Gastroesophageal sphincter (tissue), 4 donors: ENCODE measurements around the gene RPS6KA4. TPM values are rescaled to one million over a fixed set of nuclear protein-coding genes. Genes with fewer than 3 reads are reported as not detected.
A peak's percentile ranks its signal among the peaks of the same experiment; 100 is the strongest.

Experiments
- ATAC-seq: fragments of 150-250 bp; one replicate; pipeline ENCODE4 v1.9.1; 2016; ENCODE audit warnings: mild to moderate bottlenecking, moderate library complexity
- H3K27ac ChIP-seq, 4 donors: fragments of 200-600 bp; sonication (generic) in 3 of 4; 1 replicate in 3 of 4; 2 replicates in 1 of 4; pipeline ENCODE4 v1.5.1; 2016 to 2019
- H3K27me3 ChIP-seq: fragments of 200-600 bp; sonication (generic); one replicate; pipeline ENCODE4 v1.5.1; 2019
- H3K36me3 ChIP-seq, 2 donors: fragments of 200-600 bp; sonication (generic); one replicate each; pipeline ENCODE4 v1.5.1; 2019; ENCODE audit warnings: control low read depth in 1 of 2
- H3K4me1 ChIP-seq, 3 donors: fragments of 200-600 bp; sonication (generic); 1 replicate in 2 of 3; 2 replicates in 1 of 3; pipeline ENCODE4 v1.5.1; 2016 to 2019; ENCODE audit warnings: control low read depth in 2 of 3
- H3K4me3 ChIP-seq, 2 donors: fragments of 200-600 bp; sonication (generic); one replicate each; pipeline ENCODE4 v1.5.1; 2019; ENCODE audit warnings: mild to moderate bottlenecking in 1 of 2, moderate library complexity in 1 of 2
- H3K9me3 ChIP-seq, 3 donors: fragments of 200-600 bp; sonication (generic); one replicate each; pipeline ENCODE4 v1.5.1; 2017 to 2019; ENCODE audit warnings: control low read depth in 2 of 3
- EP300 ChIP-seq: sonication (generic); formaldehyde crosslinking; IDR thresholded peaks from one replicate; pipeline ENCODE4 v1.6.1; 2017; ENCODE audit warnings: antibody characterized with exemption, mild to moderate bottlenecking
- POLR2A ChIP-seq, 2 donors: fragments of 450-650 bp; IDR thresholded peaks; one replicate each; pipeline ENCODE4 v1.6.1; 2017; ENCODE audit warnings: antibody characterized with exemption in 2 of 2, mild to moderate bottlenecking in 2 of 2, moderate library complexity in 1 of 2
- POLR2AphosphoS5 ChIP-seq: sonication (generic); formaldehyde crosslinking; IDR thresholded peaks from one replicate; pipeline ENCODE4 v1.6.1; 2017; ENCODE audit warnings: antibody characterized with exemption
- WGBS, 2 donors: methylation state at CpG; one replicate each; pipeline ENCODE4 v1.1.5; 2018; ENCODE audit warnings: low coverage in 1 of 2; 5-methylcytosine and 5-hydroxymethylcytosine counted together
- total RNA-seq, 4 donors: library from RNA; depleted of rRNA; stranded (reverse); fragments of >200 nt; gene quantifications; one replicate each; pipeline ENCODE4 v1.1.0, GENCODE V29; 2016
- TF ChIP-seq, protein P1 (sequence below), 4 experiments: fragments of 200-600 bp in 2 of 4; fragments of 450-650 bp in 2 of 4; sonication (generic) in 1 of 4; IDR thresholded peaks; one replicate each; pipeline ENCODE4 v1.5.1; 2017 to 2019; ENCODE audit warnings: antibody characterized with exemption in 4 of 4, mild to moderate bottlenecking in 2 of 4, moderate library complexity in 2 of 4

RPS6KA4 gene
- 10 to 100 TPM; 21.2 to 44.2 (median 28.3) TPM for total RNA-seq

DNA sequence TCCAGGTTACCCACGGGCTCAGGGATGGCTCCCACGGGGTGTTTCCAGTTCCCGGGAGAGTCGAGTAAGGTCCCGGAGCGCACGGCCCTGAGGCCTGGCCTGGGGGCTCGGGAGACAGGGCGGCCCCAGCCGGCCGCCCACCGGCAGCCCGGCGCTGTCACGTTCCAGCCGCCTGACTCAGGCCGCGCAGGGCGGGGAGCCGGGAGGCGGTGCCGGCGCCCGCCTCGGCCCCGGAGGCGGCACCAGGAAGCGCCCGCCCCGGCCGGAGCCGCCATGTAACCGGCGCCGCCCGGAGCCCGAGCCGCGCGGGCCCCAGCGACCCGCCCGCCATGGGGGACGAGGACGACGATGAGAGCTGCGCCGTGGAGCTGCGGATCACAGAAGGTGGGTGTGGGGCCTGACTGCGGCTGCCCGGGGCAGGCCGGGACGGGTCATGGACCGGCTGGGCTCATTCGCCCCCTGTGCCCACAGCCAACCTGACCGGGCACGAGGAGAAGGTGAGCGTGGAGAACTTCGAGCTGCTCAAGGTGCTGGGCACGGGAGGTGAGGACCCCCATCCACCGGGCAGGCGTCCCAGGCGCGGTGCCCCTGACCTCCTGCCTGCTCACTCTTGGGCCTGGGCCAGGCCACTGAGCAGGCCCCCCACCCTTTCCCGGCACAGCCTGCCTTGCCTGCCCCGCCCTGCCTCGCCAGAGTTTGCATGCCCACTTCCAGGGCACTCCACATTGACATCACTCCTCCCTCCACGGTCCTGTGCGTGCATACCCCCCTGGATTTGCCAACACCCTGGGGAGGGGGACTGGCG lies at the start of gene RPS6KA4:
Gene RPS6KA4, plus strand, starts transcription at position 256 of the 805 bp plus-strand sequence. Its CDS starts 74 bp downstream, at position 330.
- ATAC-seq: peak; percentile 91
- no peaks in the 10 kb centered on the region for H3K27me3 ChIP-seq
- H3K27ac ChIP-seq: peak within 1 kb of the TSS; percentile 47 to 92 (median 86)
- H3K36me3 ChIP-seq: peaks cover 0 to 38% of the 10 kb centered on the region in 2 donors
- 0 to 2% methylated on average over 5 to 6 of the region's 70 CpGs for WGBS, 2 donors
- peak; percentile 76 for TF ChIP-seq POLR2A (IDR thresholded peaks at IDR 0.05)
- TF ChIP-seq, protein P1, sequence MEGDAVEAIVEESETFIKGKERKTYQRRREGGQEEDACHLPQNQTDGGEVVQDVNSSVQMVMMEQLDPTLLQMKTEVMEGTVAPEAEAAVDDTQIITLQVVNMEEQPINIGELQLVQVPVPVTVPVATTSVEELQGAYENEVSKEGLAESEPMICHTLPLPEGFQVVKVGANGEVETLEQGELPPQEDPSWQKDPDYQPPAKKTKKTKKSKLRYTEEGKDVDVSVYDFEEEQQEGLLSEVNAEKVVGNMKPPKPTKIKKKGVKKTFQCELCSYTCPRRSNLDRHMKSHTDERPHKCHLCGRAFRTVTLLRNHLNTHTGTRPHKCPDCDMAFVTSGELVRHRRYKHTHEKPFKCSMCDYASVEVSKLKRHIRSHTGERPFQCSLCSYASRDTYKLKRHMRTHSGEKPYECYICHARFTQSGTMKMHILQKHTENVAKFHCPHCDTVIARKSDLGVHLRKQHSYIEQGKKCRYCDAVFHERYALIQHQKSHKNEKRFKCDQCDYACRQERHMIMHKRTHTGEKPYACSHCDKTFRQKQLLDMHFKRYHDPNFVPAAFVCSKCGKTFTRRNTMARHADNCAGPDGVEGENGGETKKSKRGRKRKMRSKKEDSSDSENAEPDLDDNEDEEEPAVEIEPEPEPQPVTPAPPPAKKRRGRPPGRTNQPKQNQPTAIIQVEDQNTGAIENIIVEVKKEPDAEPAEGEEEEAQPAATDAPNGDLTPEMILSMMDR (IDR thresholded peaks at IDR 0.05): peak in 1 of 4 experiments; percentile 31
- TF ChIP-seq POLR2AphosphoS5: no peak
- no peak for TF ChIP-seq EP300
- peak within 1 kb of the TSS; percentile 60 to 89 for H3K4me3 ChIP-seq
- peaks cover 0 to 55% (median 25%) of the 10 kb centered on the region in 3 donors for H3K4me1 ChIP-seq
- H3K9me3 ChIP-seq: no peaks in the 10 kb centered on the region

DNA sequence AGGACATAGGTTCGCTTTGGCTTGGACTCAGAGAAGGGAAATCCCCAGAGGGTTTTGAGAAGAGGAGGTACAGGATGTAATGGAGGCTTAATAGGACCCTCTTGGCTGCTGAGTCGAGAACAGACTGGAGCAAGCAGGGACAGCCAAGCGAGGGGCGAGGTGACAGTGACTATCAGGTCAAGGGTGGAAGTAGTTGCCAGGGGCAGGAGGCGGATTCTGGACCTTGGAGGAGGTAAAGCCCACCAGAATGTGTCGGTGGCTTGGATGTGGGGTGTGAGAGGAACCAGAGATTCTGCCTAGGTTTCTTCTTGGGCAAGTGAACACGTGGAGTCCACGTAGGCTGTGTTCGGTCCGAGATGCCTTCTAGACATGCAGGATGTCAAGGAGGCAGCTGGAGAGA lies 46.0 kb upstream of the RPS6KA4 start:
- no peak for ATAC-seq
- H3K27ac ChIP-seq: peak overlapping the region in 3 of 4 donors; percentile 66 to 73 (median 71)
- no peaks in the 10 kb centered on the region for H3K9me3 ChIP-seq
- H3K27me3 ChIP-seq: no peaks in the 10 kb centered on the region
- peaks cover 0 to 34% of the 10 kb centered on the region in 2 donors for H3K36me3 ChIP-seq
- TF ChIP-seq POLR2A (IDR thresholded peaks at IDR 0.05): no peak
- no peak for TF ChIP-seq EP300
- TF ChIP-seq, protein P1 (IDR thresholded peaks at IDR 0.05): no peak
- no peak for TF ChIP-seq POLR2AphosphoS5
- H3K4me3 ChIP-seq: no peak overlapping the region
- 83 to 91% methylated on average over 1 to 10 of the region's 10 CpGs for WGBS, 2 donors
- H3K4me1 ChIP-seq: peaks cover 0 to 47% (median 7%) of the 10 kb centered on the region in 3 donors

DNA sequence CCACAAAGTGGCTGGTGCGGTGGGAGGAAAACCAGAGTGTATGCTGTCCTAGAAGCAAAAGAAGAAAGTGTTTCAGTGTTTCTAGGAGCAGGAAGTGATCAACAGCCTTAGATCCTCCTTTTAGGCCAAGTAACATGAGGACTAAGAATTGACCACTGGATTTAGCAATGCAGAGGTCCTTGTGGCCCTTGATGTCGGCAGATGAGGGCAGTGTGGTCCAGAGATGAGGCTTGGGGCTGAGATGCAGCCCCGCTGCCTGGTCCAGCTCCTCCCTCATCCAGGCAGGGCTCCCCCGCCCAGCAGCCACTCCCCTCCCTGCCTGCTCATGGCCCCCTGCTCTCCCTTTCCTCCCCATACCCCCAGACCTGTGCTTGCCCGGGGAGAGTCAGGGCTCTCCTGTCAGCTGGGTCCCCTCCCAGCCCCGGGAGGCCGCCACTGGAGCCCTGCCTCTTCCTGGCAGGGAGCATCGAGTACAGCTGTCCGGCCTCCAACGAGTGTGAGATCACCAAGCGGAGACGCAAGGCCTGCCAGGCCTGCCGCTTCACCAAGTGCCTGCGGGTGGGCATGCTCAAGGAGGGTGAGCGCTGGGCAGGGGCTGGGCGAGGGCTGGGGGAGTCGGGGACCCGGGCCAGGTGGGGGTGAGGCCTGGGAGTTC lies 45.3 kb upstream of the RPS6KA4 start:
- TF ChIP-seq, protein P1 (IDR thresholded peaks at IDR 0.05): no peak
- TF ChIP-seq EP300 (no peak), POLR2AphosphoS5 (no peak), POLR2A (IDR thresholded peaks at IDR 0.05) (no peak)
- H3K4me3 ChIP-seq: peak overlapping the region in 1 of 2 donors; percentile 16
- H3K36me3 ChIP-seq: peaks cover 0 to 31% of the 10 kb centered on the region in 2 donors
- no peaks in the 10 kb centered on the region for H3K9me3 ChIP-seq
- peaks cover 0 to 47% (median 7%) of the 10 kb centered on the region in 3 donors for H3K4me1 ChIP-seq
- WGBS, 2 donors: 67% methylated on average over 2 of the region's 18 CpGs; no CpG with 5 or more reads in 1 of the 2 donors
- H3K27me3 ChIP-seq: no peaks in the 10 kb centered on the region
- ATAC-seq: peak; percentile 24
- H3K27ac ChIP-seq: peak overlapping the region in 3 of 4 donors; percentile 66 to 73 (median 71)

DNA sequence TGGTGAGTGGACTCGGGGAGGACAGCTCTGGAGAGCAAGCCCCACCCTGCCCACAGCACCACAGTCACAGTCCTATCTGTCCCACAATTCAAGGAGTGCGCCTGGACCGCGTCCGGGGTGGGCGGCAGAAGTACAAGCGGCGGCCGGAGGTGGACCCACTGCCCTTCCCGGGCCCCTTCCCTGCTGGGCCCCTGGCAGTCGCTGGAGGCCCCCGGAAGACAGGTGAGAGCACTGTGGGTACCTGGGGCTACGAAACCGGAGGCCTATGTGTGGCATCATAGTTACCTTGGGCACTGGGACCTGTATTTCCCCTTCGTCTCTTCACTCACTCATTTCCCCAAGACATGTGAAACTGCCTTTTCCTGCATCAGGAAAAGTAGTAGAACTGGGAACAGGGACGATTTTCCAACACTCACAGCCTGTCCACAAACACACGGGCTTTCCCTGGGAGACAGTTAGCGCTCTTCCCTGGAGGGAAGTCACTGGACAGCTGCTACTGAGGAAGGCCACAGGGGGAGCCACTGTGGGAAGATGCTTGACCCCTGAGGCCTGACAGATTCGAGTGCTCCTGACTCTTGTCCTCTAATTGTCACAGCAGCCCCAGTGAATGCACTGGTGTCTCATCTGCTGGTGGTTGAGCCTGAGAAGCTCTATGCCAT lies 44.7 kb upstream of the RPS6KA4 start:
- no peak for TF ChIP-seq POLR2A (IDR thresholded peaks at IDR 0.05)
- TF ChIP-seq, protein P1 (IDR thresholded peaks at IDR 0.05): peak in 1 of 4 experiments; percentile 7
- no peak for TF ChIP-seq POLR2AphosphoS5
- no peak for TF ChIP-seq EP300
- Histone ChIP-seq H3K27ac (peak overlapping the region in 3 of 4 donors; percentile 66 to 73 (median 71)), H3K27me3 (no peaks in the 10 kb centered on the region), H3K9me3 (no peaks in the 10 kb centered on the region), H3K4me3 (peak overlapping the region in 1 of 2 donors; percentile 16), H3K4me1 (peaks cover 0 to 53% (median 13%) of the 10 kb centered on the region in 3 donors), H3K36me3 (peaks cover 0 to 31% of the 10 kb centered on the region in 2 donors)
- whole genome bisulfite sequencing, 2 donors: 70% methylated on average over 2 of the region's 19 CpGs; no CpG with 5 or more reads in 1 of the 2 donors
- ATAC-seq: no peak
